ENCODE data around the gene ARID5B. TPM values are rescaled to one million over a fixed set of nuclear protein-coding genes. Genes with fewer than 3 reads are reported as not detected.

ARID5B gene
- total RNA-seq, 2 donors from 2014 or later, result 67.9 to 90.1 TPM

DNA sequence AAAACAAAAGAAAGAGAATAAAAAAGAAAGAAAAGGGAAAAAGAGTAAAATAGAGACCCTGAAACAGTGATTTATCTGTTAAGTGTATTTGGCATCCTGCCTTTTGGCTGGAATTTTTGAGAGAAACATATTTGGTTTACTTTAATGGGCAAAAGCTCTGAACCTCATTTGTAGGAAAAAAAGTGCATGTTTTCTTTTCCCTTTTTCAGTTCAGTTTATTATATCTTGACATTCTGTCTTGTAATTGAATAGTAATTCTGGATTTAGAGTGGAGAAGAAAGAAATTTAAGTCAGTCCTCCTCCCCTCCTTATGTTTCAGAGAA, 69.5 kb downstream of the ARID5B start:
- no peaks in the 10 kb centered on the region for H3K9me3 ChIP-seq
- H3K27me3 ChIP-seq (replicated peaks; ENCODE audit: insufficient read depth), result no peaks in the 10 kb centered on the region
- H3K27ac ChIP-seq, result peak overlapping the region in 1 of 2 donors; percentile 32
- TF ChIP-seq POLR2A (IDR thresholded peaks at IDR 0.05), result no peak
- peaks cover 8% of the 10 kb centered on the region for H3K4me1 ChIP-seq (replicated peaks)
- no peak for DNase-seq (ENCODE audit: low spot score)
- intact Hi-C loops (cut with DNase I), result no loop called here
- no peaks in the 10 kb centered on the region for H3K36me3 ChIP-seq
- no peak overlapping the region for H3K4me3 ChIP-seq

DNA sequence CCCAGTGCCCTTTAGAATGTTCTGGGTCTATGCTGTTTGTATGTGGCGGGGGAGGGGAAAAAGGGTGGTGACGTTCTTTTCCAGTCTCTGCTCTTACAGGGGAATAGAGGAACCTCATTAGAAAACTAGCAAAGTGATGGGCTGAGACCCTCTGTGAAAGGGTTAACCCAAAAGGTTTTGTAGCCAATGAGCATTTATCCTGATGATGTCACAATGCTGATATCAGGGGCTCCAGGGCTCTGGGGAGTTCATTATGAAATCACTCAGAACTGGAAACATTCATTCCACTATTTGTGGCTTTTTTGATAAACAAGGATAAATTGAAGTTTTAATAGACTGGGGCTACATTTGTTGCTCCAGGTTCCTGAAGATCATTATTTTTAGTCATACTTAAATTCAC, 71.7 kb downstream of the ARID5B start:
- H3K4me1 ChIP-seq (replicated peaks), result peaks cover 8% of the 10 kb centered on the region
- H3K27me3 ChIP-seq (replicated peaks; ENCODE audit: insufficient read depth), result no peaks in the 10 kb centered on the region
- no peak for DNase-seq (ENCODE audit: low spot score)
- TF ChIP-seq POLR2AphosphoS5 (IDR thresholded peaks at IDR 0.05), result no peak
- TF ChIP-seq, protein P1, sequence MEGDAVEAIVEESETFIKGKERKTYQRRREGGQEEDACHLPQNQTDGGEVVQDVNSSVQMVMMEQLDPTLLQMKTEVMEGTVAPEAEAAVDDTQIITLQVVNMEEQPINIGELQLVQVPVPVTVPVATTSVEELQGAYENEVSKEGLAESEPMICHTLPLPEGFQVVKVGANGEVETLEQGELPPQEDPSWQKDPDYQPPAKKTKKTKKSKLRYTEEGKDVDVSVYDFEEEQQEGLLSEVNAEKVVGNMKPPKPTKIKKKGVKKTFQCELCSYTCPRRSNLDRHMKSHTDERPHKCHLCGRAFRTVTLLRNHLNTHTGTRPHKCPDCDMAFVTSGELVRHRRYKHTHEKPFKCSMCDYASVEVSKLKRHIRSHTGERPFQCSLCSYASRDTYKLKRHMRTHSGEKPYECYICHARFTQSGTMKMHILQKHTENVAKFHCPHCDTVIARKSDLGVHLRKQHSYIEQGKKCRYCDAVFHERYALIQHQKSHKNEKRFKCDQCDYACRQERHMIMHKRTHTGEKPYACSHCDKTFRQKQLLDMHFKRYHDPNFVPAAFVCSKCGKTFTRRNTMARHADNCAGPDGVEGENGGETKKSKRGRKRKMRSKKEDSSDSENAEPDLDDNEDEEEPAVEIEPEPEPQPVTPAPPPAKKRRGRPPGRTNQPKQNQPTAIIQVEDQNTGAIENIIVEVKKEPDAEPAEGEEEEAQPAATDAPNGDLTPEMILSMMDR (IDR thresholded peaks at IDR 0.05), result no peak
- no peak for TF ChIP-seq POLR2A (IDR thresholded peaks at IDR 0.05)
- no peak overlapping the region for H3K4me3 ChIP-seq
- H3K27ac ChIP-seq, result no peak overlapping the region
- H3K9me3 ChIP-seq, result no peaks in the 10 kb centered on the region
- intact Hi-C loops (cut with DNase I), result no loop called here
- H3K36me3 ChIP-seq, result no peaks in the 10 kb centered on the region
- WGBS, result 75% methylated on average over 2 of the region's 2 CpGs

DNA sequence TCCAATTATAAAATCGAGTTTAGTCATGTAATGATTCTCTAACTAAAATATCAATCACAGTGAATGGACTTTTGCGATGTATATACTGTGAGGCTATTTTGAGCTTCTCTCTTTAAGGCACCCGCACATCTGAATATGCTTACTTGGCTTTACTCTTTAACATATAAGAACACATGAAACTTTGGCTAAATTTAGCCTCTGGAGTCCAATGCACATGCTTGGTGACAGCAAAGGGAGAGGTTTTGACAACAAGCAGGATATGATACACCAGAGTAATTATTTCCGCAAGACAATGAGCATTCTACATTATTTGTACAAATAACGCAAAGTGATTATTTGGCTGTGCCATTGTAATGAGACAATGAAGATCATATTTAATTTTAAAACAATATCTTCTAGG, 72.4 kb downstream of the ARID5B start:
- Histone ChIP-seq H3K4me3 (no peak overlapping the region), H3K27me3 (replicated peaks; ENCODE audit: insufficient read depth) (no peaks in the 10 kb centered on the region), H3K36me3 (no peaks in the 10 kb centered on the region), H3K4me1 (replicated peaks) (peaks cover 8% of the 10 kb centered on the region), H3K9me3 (no peaks in the 10 kb centered on the region), H3K27ac (no peak overlapping the region)
- no peak for DNase-seq (ENCODE audit: low spot score)
- TF ChIP-seq, protein P1 (IDR thresholded peaks at IDR 0.05), result no peak
- TF ChIP-seq POLR2A (IDR thresholded peaks at IDR 0.05), result no peak
- TF ChIP-seq POLR2AphosphoS5 (IDR thresholded peaks at IDR 0.05), result no peak
- WGBS, result 59% methylated on average over 5 of the region's 5 CpGs
- intact Hi-C loops (cut with DNase I), result no loop called here

DNA sequence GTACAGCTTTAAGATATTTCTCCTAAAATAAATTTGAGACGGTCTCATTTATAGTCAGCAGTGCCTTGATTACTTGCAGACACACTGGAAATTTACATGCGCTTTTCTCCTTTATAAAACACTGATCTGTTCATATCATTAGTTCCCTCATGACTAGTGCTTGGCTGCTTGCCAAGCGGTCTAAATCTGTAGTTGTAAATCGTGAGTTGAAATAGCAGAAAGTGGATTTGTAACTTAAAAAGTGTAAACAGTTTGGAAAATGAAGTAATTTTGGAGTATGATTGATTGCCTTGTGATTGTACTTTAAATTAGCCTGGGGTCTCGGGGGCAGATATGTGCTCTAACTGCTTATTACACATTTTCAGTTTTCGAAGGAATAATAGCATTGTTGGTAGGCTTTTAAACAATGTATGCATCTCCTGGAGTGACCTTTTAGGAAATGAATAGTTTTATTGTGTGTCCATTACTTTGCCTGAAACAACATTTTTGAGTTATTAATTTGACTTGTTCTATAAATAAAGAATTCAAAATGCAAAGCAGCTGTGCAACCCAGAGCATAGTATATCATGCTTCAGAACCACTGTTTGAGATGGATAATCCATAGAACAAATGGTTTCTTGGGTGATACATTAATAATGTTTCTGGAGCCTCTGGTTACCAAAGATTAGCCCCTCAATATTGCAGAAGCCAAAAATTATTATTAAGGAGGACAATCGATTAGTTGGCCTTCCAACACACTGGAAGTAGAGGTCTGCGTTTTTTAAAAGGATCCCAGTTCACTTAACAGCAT, 73.3 kb downstream of the ARID5B start:
- no peak for DNase-seq (ENCODE audit: low spot score)
- WGBS, result 41% methylated on average over 8 of the region's 8 CpGs
- H3K4me1 ChIP-seq (replicated peaks), result peaks cover 10% of the 10 kb centered on the region

DNA sequence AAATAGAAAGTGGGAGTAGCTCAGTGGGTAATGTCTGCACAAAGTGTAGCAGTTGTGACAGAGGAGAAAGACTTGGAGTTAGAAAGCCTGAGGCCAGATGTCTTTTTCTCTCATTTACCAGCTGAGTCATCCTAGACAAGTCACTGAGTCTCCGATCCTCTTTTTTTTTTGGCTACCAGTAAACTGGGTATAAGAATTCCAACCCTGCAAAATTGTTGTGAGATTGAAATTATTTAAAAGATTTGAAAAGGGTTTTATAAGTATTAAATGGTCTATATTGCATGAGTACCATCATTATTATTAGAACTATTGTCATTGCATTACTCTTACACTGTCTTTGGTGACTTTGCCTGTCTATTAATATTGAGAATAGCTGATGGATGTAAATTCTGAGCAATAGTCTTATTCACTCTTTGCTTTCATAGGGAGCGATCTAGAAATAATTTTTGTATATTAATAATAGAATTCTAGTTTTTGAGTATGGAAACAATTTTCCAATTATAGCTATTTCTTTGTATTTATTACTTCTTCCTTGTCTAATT, 74.0 kb downstream of the ARID5B start:
- WGBS, result 70% methylated on average over 2 of the region's 2 CpGs
- intact Hi-C loops (cut with DNase I), result no loop called here
- H3K27me3 ChIP-seq (replicated peaks; ENCODE audit: insufficient read depth), result no peaks in the 10 kb centered on the region
- no peak overlapping the region for H3K27ac ChIP-seq
- TF ChIP-seq POLR2A (IDR thresholded peaks at IDR 0.05) (no peak), POLR2AphosphoS5 (IDR thresholded peaks at IDR 0.05) (no peak)
- TF ChIP-seq, protein P1 (IDR thresholded peaks at IDR 0.05), result no peak
- DNase-seq (ENCODE audit: low spot score), result no peak
- H3K9me3 ChIP-seq, result no peaks in the 10 kb centered on the region
- H3K4me1 ChIP-seq (replicated peaks), result peaks cover 13% of the 10 kb centered on the region
- H3K36me3 ChIP-seq, result no peaks in the 10 kb centered on the region
- no peak overlapping the region for H3K4me3 ChIP-seq

More for the DNA sequence above, 73.3 kb downstream of the ARID5B start:
- intact Hi-C loops (cut with DNase I), result no loop called here
- Histone ChIP-seq H3K27ac (no peak overlapping the region), H3K27me3 (replicated peaks; ENCODE audit: insufficient read depth) (no peaks in the 10 kb centered on the region), H3K36me3 (no peaks in the 10 kb centered on the region), H3K9me3 (no peaks in the 10 kb centered on the region), H3K4me3 (no peak overlapping the region)
- TF ChIP-seq POLR2A (IDR thresholded peaks at IDR 0.05), result no peak
- TF ChIP-seq, protein P1 (IDR thresholded peaks at IDR 0.05), result no peak
- no peak for TF ChIP-seq POLR2AphosphoS5 (IDR thresholded peaks at IDR 0.05)

All from prostate gland (tissue), 2 donors.